HepG2 (cell line): ENCODE data around the gene ZBTB21. TPM values are rescaled to one million over a fixed set of nuclear protein-coding genes. Genes with fewer than 3 reads are reported as not detected.
A peak's percentile ranks its signal among the peaks of the same experiment; 100 is the strongest.

Source experiments
- CHCHD3 ChIP-seq: sonication (generic); formaldehyde crosslinking; IDR thresholded peaks from 2 replicates; pipeline ENCODE4 v1.8.0; 2022; ENCODE audit warnings: mild to moderate bottlenecking, missing genetic modification reagents, moderate library complexity
- GZF1 ChIP-seq: sonication (generic); formaldehyde crosslinking; IDR thresholded peaks from 2 replicates; pipeline ENCODE4 v1.5.1; 2020; ENCODE audit warnings: mild to moderate bottlenecking, missing genetic modification reagents
- HINFP ChIP-seq: sonication (generic); formaldehyde crosslinking; IDR thresholded peaks from 2 replicates; pipeline ENCODE4 v1.4.0; 2020; ENCODE audit warnings: low read depth, mild to moderate bottlenecking, missing genetic modification reagents
- HNRNPUL1 ChIP-seq: fragments of 200-400 bp; formaldehyde crosslinking; IDR thresholded peaks from 2 replicates; pipeline ENCODE4 v1.6.1; 2017; ENCODE audit warnings: low read depth, mild to moderate bottlenecking, low read length, moderate library complexity
- HOXD1 ChIP-seq: sonication (generic); formaldehyde crosslinking; IDR thresholded peaks from 2 replicates; pipeline ENCODE4 v1.5.0; 2020; ENCODE audit warnings: missing genetic modification reagents
- ONECUT2 ChIP-seq: sonication (generic); formaldehyde crosslinking; IDR thresholded peaks from 2 replicates; pipeline ENCODE4 v1.4.0; 2020; ENCODE audit warnings: missing genetic modification reagents
- RNF2 ChIP-seq: fragments of 450-650 bp; conservative IDR thresholded peaks from 2 replicates; pipeline ENCODE4 v1.6.1; 2016; ENCODE audit warnings: low read depth
- ZNF256 ChIP-seq: sonication (generic); formaldehyde crosslinking; conservative IDR thresholded peaks from 2 replicates; pipeline ENCODE4 v1.4.0; 2020; ENCODE audit warnings: missing genetic modification reagents
- ZNF75D ChIP-seq: sonication (generic); formaldehyde crosslinking; IDR thresholded peaks from 2 replicates; pipeline ENCODE4 v1.8.1; 2023; ENCODE audit warnings: missing genetic modification reagents, mild to moderate bottlenecking, borderline replicate concordance
- ZNF790 ChIP-seq: sonication (generic); formaldehyde crosslinking; IDR thresholded peaks from 2 replicates; pipeline ENCODE4 v1.8.0; 2022; ENCODE audit warnings: missing genetic modification reagents, mild to moderate bottlenecking, borderline replicate concordance
- polyA plus RNA-seq, 8 experiments: library from polyadenylated mRNA; depleted of rRNA in 3 of 8; stranded (reverse) in 7 of 8; unstranded in 1 of 8; fragments of >200 nt; fragmentation: Illumina TruSeq in 4 of 8; extraction: Trizol in 4 of 8; gene quantifications; 2 replicates each; pipeline versions ENCODE4 v1.2.1 to v1.2.3, GENCODE V29; 2011 to 2016; ENCODE audit warnings: low read depth in 4 of 8, missing spikeins in 1 of 8, mixed read lengths in 1 of 8; ENCODE audit not compliant: insufficient read depth in 1 of 8
- total RNA-seq, 5 experiments: library from RNA; depleted of rRNA; stranded (reverse); fragments of >200 nt; fragmentation: Illumina TruSeq; extraction: Trizol; gene quantifications; 2 replicates each; pipeline ENCODE4 v1.2.3, GENCODE V29; 2016; ENCODE audit warnings: low read depth in 1 of 5
- TF ChIP-seq, protein P1 (sequence below), 2 experiments: fragments of 450-650 bp in 1 of 2; sonication (generic) in 1 of 2; formaldehyde crosslinking in 1 of 2; IDR thresholded peaks; 2 replicates each; pipeline versions ENCODE4 v1.6.1 to v1.8.0; 2016 to 2022; ENCODE audit warnings: antibody characterized with exemption in 1 of 2, mild to moderate bottlenecking in 1 of 2, missing genetic modification reagents in 1 of 2
- TF ChIP-seq, protein P2 (sequence below): sonication (generic); formaldehyde crosslinking; IDR thresholded peaks from 2 replicates; pipeline ENCODE4; 2020; ENCODE audit warnings: missing genetic modification reagents, mild to moderate bottlenecking, borderline replicate concordance
- TF ChIP-seq, protein P3 (sequence below): sonication (generic); formaldehyde crosslinking; IDR thresholded peaks from 2 replicates; pipeline ENCODE4 v1.8.0; 2022; ENCODE audit warnings: mild to moderate bottlenecking, missing genetic modification reagents, moderate library complexity

ZBTB21 gene
- total and polyA plus RNA-seq, 2 of the 13 experiments (the other 11 are each of a cell fraction or from before 2014, with no cell fraction given) = 4.5 to 6.1 TPM

DNA sequence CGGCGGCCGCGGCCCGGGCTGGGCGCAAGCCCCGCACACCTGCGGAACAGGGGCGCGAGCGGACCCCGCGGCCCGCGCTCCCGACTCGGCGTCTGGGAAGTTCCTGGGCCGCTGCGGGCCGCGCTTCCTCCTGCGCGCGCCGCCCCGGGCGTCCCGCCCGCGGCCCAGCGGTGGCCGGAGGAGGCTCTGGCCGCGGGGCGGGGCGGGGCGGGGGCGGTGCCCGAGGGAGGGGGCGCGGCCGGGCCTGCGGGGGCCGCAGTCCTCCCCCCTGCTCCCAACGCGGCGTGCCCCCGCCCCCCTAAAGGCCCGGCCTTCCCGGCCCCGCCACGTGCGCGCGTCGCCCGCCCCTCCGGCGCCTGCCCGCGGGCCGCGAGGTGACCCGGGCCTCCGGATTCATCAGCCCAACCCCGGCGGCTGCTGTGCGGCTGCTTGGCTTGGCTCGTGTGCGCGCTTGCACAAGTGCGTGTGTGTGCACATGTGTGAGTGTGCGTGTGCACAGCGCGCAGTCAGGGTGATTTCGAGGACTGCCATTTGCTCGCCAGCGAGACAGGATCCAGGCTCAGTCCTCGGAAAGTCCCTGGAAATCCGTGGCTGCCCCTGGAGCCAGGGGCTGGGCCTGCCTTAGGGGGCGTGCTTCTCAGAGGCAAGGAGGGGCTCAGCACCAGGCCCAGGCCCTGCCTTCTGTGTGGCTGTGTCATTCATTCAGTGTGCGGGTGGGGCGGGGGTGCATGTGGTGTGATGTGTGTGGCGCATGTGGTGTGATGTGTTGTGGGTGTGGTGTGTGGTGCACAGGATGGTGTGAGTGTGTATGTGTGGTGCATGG, 56.1 kb downstream of the ZBTB21 start, which contains the start of gene C2CD2 (continued):
- TF ChIP-seq HINFP (CRISPR knock-in tag) (peak; percentile 86), CHCHD3 (no peak), RNF2 (peak; percentile 85), ONECUT2 (CRISPR knock-in tag) (no peak), HNRNPUL1 (no peak), GZF1 (CRISPR knock-in tag) (no peak), ZNF75D (CRISPR knock-in tag) (no peak), HOXD1 (CRISPR knock-in tag) (0 out of 2 replicates have a peak, but pooled peaks have one; percentile 4), ZNF256 (CRISPR knock-in tag) (no peak), ZNF790 (CRISPR knock-in tag) (peak; percentile 35; the same call in 1 of the 2 replicates)
- TF ChIP-seq, protein P1, sequence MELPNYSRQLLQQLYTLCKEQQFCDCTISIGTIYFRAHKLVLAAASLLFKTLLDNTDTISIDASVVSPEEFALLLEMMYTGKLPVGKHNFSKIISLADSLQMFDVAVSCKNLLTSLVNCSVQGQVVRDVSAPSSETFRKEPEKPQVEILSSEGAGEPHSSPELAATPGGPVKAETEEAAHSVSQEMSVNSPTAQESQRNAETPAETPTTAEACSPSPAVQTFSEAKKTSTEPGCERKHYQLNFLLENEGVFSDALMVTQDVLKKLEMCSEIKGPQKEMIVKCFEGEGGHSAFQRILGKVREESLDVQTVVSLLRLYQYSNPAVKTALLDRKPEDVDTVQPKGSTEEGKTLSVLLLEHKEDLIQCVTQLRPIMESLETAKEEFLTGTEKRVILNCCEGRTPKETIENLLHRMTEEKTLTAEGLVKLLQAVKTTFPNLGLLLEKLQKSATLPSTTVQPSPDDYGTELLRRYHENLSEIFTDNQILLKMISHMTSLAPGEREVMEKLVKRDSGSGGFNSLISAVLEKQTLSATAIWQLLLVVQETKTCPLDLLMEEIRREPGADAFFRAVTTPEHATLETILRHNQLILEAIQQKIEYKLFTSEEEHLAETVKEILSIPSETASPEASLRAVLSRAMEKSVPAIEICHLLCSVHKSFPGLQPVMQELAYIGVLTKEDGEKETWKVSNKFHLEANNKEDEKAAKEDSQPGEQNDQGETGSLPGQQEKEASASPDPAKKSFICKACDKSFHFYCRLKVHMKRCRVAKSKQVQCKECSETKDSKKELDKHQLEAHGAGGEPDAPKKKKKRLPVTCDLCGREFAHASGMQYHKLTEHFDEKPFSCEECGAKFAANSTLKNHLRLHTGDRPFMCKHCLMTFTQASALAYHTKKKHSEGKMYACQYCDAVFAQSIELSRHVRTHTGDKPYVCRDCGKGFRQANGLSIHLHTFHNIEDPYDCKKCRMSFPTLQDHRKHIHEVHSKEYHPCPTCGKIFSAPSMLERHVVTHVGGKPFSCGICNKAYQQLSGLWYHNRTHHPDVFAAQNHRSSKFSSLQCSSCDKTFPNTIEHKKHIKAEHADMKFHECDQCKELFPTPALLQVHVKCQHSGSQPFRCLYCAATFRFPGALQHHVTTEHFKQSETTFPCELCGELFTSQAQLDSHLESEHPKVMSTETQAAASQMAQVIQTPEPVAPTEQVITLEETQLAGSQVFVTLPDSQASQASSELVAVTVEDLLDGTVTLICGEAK (IDR thresholded peaks at IDR 0.05) = no peak
- TF ChIP-seq, protein P1 (CRISPR knock-in tag; IDR thresholded peaks at IDR 0.05) = no peak
- TF ChIP-seq, protein P2, sequence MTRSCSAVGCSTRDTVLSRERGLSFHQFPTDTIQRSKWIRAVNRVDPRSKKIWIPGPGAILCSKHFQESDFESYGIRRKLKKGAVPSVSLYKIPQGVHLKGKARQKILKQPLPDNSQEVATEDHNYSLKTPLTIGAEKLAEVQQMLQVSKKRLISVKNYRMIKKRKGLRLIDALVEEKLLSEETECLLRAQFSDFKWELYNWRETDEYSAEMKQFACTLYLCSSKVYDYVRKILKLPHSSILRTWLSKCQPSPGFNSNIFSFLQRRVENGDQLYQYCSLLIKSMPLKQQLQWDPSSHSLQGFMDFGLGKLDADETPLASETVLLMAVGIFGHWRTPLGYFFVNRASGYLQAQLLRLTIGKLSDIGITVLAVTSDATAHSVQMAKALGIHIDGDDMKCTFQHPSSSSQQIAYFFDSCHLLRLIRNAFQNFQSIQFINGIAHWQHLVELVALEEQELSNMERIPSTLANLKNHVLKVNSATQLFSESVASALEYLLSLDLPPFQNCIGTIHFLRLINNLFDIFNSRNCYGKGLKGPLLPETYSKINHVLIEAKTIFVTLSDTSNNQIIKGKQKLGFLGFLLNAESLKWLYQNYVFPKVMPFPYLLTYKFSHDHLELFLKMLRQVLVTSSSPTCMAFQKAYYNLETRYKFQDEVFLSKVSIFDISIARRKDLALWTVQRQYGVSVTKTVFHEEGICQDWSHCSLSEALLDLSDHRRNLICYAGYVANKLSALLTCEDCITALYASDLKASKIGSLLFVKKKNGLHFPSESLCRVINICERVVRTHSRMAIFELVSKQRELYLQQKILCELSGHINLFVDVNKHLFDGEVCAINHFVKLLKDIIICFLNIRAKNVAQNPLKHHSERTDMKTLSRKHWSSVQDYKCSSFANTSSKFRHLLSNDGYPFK (CRISPR knock-in tag) = no peak
- TF ChIP-seq, protein P3, sequence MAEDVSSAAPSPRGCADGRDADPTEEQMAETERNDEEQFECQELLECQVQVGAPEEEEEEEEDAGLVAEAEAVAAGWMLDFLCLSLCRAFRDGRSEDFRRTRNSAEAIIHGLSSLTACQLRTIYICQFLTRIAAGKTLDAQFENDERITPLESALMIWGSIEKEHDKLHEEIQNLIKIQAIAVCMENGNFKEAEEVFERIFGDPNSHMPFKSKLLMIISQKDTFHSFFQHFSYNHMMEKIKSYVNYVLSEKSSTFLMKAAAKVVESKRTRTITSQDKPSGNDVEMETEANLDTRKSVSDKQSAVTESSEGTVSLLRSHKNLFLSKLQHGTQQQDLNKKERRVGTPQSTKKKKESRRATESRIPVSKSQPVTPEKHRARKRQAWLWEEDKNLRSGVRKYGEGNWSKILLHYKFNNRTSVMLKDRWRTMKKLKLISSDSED (CRISPR knock-in tag) = 0 out of 2 replicates have a peak, but pooled peaks have one; percentile 20
